ENCODE measurements around the gene APMAP. TPM values are rescaled to one million over a fixed set of nuclear protein-coding genes. Genes with fewer than 3 reads are reported as not detected.

Gene APMAP
- polyA plus RNA-seq, 1 donor: 46.8 TPM

DNA sequence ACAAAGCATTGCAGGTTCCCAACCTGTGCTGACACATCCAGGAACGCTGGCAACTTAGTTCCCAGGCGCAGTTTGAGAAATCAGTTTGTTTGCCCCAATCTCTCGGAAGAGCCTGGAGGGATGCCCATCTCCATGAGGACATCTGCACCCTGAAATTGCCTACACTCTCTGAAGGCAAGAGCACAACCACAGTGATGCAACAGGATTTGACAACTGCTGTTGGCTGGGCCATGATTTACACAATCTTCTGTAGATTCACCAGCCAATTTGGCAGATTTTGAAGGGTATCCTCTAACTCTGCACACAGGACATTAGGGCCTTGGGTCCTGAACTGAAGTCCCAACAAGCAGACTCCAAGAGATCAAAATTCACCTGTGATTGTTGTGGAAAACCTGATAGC, 3.4 kb downstream of the APMAP start:
- no peak for DNase-seq
- no peak overlapping the region for H3K4me3 ChIP-seq (ENCODE audit: low read length)

DNA sequence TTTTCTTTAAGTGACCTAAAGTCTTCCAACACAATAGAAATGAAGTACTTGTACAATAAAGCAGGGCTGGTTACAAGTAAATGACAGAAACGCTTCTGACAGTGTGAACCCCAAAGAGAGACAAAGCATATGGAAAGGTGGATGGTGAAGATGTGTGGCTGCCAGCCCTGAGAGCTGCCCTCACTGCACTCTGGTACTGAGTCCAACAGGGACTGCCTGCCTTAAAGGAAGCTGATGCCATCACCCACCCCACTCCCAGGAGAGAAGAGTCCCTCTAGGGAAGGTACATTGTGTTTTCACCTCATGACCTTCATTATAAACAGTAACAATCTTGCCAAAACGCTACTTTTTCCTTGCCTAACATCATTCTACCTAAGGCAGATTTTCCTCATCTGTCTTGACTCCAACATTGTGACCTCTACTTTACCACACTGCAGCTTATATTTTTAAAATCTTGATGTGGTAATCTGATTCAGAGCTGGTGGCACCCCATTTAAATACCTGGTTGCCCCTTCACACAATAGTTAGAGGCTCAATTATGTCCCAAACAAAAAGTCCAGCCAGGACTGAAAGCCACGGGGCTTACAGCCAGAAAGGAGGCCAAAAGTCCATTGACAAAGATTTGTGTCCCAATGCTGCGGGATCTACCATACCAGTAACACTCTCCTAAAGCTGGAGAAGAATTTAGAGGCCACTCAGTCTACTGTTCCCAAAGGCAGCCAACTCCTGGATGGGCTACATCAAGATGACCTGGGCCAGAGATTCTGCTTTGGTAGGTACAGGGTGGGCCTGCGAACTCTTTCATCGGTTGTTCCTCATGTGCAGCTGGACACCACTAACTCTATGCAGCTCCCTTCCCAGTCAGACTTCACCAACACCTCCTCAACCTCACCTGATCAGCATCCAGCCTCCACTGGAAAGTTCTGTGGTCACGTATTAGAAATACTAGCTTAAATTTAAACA, 4.4 kb downstream of the APMAP start:
- no peaks in the 10 kb centered on the region for H3K27me3 ChIP-seq (ENCODE audit: control insufficient read depth, insufficient read depth, low read length)
- H3K4me3 ChIP-seq (ENCODE audit: low read length): no peak overlapping the region
- 90% methylated on average over 2 of the region's 7 CpGs for WGBS (ENCODE audit: insufficient coverage, low lambda C conversion rate)
- no peaks in the 10 kb centered on the region for H3K9me3 ChIP-seq (ENCODE audit: control insufficient read depth, low read depth, low read length)
- no peak overlapping the region for H3K27ac ChIP-seq (ENCODE audit: low read length)
- peaks cover 7% of the 10 kb centered on the region for H3K36me3 ChIP-seq (ENCODE audit: control insufficient read depth, insufficient read depth, low read length)
- peaks cover 6% of the 10 kb centered on the region for H3K4me1 ChIP-seq (ENCODE audit: control insufficient read depth, insufficient read depth, low read length)
- no peak for DNase-seq

More for the DNA sequence above, 3.4 kb downstream of the APMAP start:
- no peak overlapping the region for H3K27ac ChIP-seq (ENCODE audit: low read length)
- H3K9me3 ChIP-seq (ENCODE audit: control insufficient read depth, low read depth, low read length): no peaks in the 10 kb centered on the region
- H3K36me3 ChIP-seq (ENCODE audit: control insufficient read depth, insufficient read depth, low read length): peaks cover 6% of the 10 kb centered on the region
- H3K4me1 ChIP-seq (ENCODE audit: control insufficient read depth, insufficient read depth, low read length): peaks cover 6% of the 10 kb centered on the region
- H3K27me3 ChIP-seq (ENCODE audit: control insufficient read depth, insufficient read depth, low read length): no peaks in the 10 kb centered on the region
- WGBS (ENCODE audit: insufficient coverage, low lambda C conversion rate): no CpG with 5 or more reads among the region's 3 CpGs

DNA sequence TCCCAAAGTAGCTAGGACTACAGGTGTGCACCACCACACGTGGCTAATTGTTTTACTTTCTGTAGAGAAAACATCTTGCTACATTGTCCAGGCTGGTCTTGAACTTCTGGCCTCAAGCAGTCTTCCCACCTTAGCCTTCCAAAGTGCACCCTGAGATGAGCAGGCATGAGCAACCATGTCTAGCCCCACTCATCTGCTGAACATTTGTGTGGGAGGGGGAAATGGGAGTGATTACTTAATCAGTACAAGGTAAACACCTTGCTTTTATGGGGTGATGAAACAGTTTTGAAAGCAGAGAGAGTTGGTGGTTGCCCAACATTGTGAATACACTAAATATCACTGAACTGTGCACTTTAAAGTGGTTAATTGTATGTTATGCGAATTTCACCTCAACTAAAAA, 5.3 kb downstream of the APMAP start:
- Histone ChIP-seq H3K36me3 (ENCODE audit: control insufficient read depth, insufficient read depth, low read length) (peaks cover 14% of the 10 kb centered on the region), H3K4me1 (ENCODE audit: control insufficient read depth, insufficient read depth, low read length) (peaks cover 6% of the 10 kb centered on the region), H3K4me3 (ENCODE audit: low read length) (no peak overlapping the region), H3K27ac (ENCODE audit: low read length) (no peak overlapping the region), H3K27me3 (ENCODE audit: control insufficient read depth, insufficient read depth, low read length) (no peaks in the 10 kb centered on the region), H3K9me3 (ENCODE audit: control insufficient read depth, low read depth, low read length) (no peaks in the 10 kb centered on the region)
- 83% methylated on average over 1 of the region's 2 CpGs for WGBS (ENCODE audit: insufficient coverage, low lambda C conversion rate)
- DNase-seq: no peak

DNA sequence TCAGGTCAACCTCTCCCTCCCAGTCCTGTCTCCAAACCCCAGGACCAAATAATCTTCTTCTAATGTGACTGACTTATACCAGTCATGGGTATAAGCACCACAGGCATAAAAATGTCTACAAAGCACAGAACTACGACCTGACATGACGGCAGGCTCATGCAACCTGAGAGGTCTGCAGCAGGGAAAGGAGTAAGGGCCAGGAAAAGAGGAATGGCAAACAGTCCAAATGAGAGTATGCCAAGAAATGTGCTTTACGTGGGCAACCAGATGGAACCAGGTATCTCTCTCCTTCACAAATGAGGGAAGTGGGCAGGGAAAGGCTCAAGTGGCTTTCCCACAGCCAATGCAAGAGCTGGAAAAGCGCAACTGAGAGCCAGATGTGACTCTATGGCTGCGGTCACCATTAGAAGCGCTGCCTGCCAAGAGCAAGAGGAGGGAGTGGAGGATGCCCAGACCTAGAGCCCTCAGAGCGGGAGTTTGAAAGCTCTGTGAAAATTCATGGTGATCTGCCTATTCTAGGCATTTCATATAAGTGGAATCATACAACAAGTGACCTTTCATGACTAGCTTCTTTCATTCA, 6.0 kb downstream of the APMAP start:
- Histone ChIP-seq H3K27ac (ENCODE audit: low read length) (no peak overlapping the region), H3K9me3 (ENCODE audit: control insufficient read depth, low read depth, low read length) (no peaks in the 10 kb centered on the region), H3K4me1 (ENCODE audit: control insufficient read depth, insufficient read depth, low read length) (peaks cover 6% of the 10 kb centered on the region), H3K27me3 (ENCODE audit: control insufficient read depth, insufficient read depth, low read length) (no peaks in the 10 kb centered on the region), H3K4me3 (ENCODE audit: low read length) (no peak overlapping the region), H3K36me3 (ENCODE audit: control insufficient read depth, insufficient read depth, low read length) (peaks cover 20% of the 10 kb centered on the region)
- DNase-seq: no peak
- 93% methylated on average over 2 of the region's 7 CpGs for WGBS (ENCODE audit: insufficient coverage, low lambda C conversion rate)

DNA sequence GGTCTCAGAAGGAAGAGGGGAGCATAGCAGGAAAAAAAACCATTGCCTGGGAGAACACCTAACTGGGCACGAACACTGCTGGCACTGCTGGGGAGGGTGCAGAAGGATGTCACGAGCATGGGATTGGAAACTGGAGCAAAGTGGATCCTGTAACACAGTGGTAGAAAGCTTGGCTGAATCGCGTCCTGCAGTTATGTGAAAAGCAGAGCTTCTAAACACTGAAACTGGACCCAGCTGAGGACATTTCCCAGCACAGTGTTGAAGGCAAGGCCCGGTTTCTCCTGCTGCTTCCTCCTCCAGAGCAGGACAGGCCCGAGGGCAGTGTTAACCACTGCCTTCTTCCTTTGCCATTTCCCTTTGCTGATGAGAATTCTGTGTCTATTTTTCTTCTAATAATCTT, 6.7 kb downstream of the APMAP start:
- no peaks in the 10 kb centered on the region for H3K27me3 ChIP-seq (ENCODE audit: control insufficient read depth, insufficient read depth, low read length)
- no peak overlapping the region for H3K27ac ChIP-seq (ENCODE audit: low read length)
- WGBS (ENCODE audit: insufficient coverage, low lambda C conversion rate): 80% methylated on average over 2 of the region's 6 CpGs

DNA sequence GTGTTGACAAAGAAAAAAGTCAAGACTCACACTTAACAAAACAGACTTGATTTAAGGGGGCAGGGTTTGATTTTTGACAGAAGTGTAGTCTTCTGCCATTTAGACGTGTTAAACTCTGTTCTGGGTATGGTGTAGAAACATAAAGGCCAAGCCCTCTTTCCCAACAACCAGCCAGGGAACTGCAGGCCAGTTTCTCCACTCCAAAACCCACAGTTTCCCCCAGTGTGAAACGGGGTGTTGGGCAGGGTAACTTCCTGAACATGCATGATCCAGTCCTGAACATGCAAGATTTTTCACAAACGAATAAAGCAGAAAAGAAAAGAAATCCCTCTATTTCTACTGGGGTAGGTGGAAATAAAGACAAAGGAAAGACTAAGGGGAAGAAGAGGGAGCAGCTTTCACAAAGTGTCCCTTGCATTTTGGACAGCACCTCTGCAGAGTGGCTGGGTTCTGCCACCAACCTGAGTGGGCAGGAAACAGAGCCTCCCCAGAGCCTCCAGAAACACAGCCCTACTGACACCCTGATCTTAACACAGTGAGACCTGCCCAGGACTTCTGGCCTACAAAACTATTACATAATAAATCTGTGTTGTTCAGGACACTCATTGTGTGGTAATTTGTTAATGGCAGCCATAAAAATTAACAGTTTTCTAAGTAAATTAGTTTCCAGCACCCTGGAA, 7.5 kb downstream of the APMAP start:
- no peak overlapping the region for H3K27ac ChIP-seq (ENCODE audit: low read length)
- H3K9me3 ChIP-seq (ENCODE audit: control insufficient read depth, low read depth, low read length): peaks cover 7% of the 10 kb centered on the region
- H3K4me1 ChIP-seq (ENCODE audit: control insufficient read depth, insufficient read depth, low read length): peaks cover 6% of the 10 kb centered on the region
- 100% methylated on average over 1 of the region's 3 CpGs for WGBS (ENCODE audit: insufficient coverage, low lambda C conversion rate)
- H3K4me3 ChIP-seq (ENCODE audit: low read length): no peak overlapping the region
- H3K36me3 ChIP-seq (ENCODE audit: control insufficient read depth, insufficient read depth, low read length): peaks cover 33% of the 10 kb centered on the region
- no peak for DNase-seq
- no peaks in the 10 kb centered on the region for H3K27me3 ChIP-seq (ENCODE audit: control insufficient read depth, insufficient read depth, low read length)

More for the DNA sequence above, 6.7 kb downstream of the APMAP start:
- Histone ChIP-seq H3K36me3 (ENCODE audit: control insufficient read depth, insufficient read depth, low read length) (peaks cover 26% of the 10 kb centered on the region), H3K9me3 (ENCODE audit: control insufficient read depth, low read depth, low read length) (peaks cover under 1% of the 10 kb centered on the region), H3K4me1 (ENCODE audit: control insufficient read depth, insufficient read depth, low read length) (peaks cover 6% of the 10 kb centered on the region), H3K4me3 (ENCODE audit: low read length) (no peak overlapping the region)
- DNase-seq: peak in 1 of 2 donors; percentile 32

DNA sequence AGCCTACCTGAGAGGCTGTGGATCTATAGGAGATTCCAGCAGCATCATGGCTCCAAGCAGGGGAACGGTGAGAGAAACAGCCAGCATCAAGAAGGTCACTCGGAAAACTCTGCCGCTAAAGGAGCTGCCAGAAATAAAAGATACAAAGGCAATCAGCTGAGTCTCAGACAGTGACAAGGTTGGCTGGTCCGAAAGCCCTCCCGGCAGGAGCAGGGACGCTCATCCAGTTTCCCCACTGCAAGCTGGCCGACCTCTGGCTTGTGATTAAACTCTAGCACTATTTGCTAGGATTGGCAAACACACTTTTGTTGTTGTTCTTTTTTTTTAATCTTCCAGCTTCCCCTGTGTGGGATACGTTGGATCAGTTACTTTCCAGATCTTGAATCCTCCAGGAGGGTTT, 8.7 kb downstream of the APMAP start:
- no peaks in the 10 kb centered on the region for H3K27me3 ChIP-seq (ENCODE audit: control insufficient read depth, insufficient read depth, low read length)
- no peak for DNase-seq
- H3K36me3 ChIP-seq (ENCODE audit: control insufficient read depth, insufficient read depth, low read length): peaks cover 39% of the 10 kb centered on the region
- no peak overlapping the region for H3K27ac ChIP-seq (ENCODE audit: low read length)
- no peak overlapping the region for H3K4me3 ChIP-seq (ENCODE audit: low read length)
- WGBS (ENCODE audit: insufficient coverage, low lambda C conversion rate): 75% methylated on average over 3 of the region's 8 CpGs
- H3K9me3 ChIP-seq (ENCODE audit: control insufficient read depth, low read depth, low read length): peaks cover 15% of the 10 kb centered on the region
- peaks cover 6% of the 10 kb centered on the region for H3K4me1 ChIP-seq (ENCODE audit: control insufficient read depth, insufficient read depth, low read length)

DNA sequence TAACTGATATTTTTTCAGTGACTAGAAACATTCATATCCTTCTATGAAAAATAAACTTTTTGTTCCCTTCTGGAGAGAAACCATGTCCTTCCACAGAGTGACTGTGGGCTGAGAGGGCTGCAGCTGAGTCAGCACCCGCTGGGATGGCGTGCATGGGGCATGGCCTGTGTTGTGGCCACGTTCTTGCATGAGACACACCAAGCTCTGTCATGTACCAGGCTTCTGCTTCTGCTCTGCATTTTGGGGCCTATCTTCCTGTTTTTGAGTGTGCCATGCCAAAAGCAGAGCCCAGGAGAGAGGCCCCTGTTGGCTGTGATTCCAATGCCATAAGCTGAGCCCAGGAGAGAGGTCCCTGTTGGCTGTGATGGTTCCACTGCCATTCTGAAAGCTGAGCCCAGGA, 10.8 kb downstream of the APMAP start:
- no peaks in the 10 kb centered on the region for H3K27me3 ChIP-seq (ENCODE audit: control insufficient read depth, insufficient read depth, low read length)
- no peak for DNase-seq
- H3K36me3 ChIP-seq (ENCODE audit: control insufficient read depth, insufficient read depth, low read length): peaks cover 50% of the 10 kb centered on the region
- no peak overlapping the region for H3K4me3 ChIP-seq (ENCODE audit: low read length)
- no CpG with 5 or more reads among the region's 3 CpGs for WGBS (ENCODE audit: insufficient coverage, low lambda C conversion rate)
- H3K4me1 ChIP-seq (ENCODE audit: control insufficient read depth, insufficient read depth, low read length): peaks cover 6% of the 10 kb centered on the region
- H3K9me3 ChIP-seq (ENCODE audit: control insufficient read depth, low read depth, low read length): peaks cover 15% of the 10 kb centered on the region
- no peak overlapping the region for H3K27ac ChIP-seq (ENCODE audit: low read length)

DNA sequence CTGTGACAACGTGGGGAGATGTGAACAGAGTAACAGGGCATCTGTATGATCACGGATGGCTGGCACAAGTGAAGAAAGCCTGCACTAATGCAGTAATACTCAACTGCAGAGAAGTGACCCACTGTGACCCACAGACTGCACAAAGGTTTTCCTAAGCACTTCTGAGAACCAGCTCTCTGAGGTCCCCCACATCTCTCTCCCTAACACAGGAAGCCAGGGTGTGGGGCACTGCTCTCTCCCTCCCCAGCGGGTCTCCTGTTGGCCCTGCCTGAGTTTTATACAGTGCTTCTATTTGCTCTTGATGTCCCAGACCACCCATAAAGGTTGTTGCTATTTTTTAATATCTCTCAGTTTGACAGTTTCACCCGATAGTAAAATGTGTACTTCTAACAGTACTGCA, 11.3 kb downstream of the APMAP start:
- H3K36me3 ChIP-seq (ENCODE audit: control insufficient read depth, insufficient read depth, low read length): peaks cover 55% of the 10 kb centered on the region
- peaks cover 15% of the 10 kb centered on the region for H3K9me3 ChIP-seq (ENCODE audit: control insufficient read depth, low read depth, low read length)
- H3K4me3 ChIP-seq (ENCODE audit: low read length): no peak overlapping the region
- no peaks in the 10 kb centered on the region for H3K27me3 ChIP-seq (ENCODE audit: control insufficient read depth, insufficient read depth, low read length)
- DNase-seq: no peak
- H3K4me1 ChIP-seq (ENCODE audit: control insufficient read depth, insufficient read depth, low read length): peaks cover 6% of the 10 kb centered on the region
- no peak overlapping the region for H3K27ac ChIP-seq (ENCODE audit: low read length)
- 71% methylated on average over 1 of the region's 4 CpGs for WGBS (ENCODE audit: insufficient coverage, low lambda C conversion rate)

DNA sequence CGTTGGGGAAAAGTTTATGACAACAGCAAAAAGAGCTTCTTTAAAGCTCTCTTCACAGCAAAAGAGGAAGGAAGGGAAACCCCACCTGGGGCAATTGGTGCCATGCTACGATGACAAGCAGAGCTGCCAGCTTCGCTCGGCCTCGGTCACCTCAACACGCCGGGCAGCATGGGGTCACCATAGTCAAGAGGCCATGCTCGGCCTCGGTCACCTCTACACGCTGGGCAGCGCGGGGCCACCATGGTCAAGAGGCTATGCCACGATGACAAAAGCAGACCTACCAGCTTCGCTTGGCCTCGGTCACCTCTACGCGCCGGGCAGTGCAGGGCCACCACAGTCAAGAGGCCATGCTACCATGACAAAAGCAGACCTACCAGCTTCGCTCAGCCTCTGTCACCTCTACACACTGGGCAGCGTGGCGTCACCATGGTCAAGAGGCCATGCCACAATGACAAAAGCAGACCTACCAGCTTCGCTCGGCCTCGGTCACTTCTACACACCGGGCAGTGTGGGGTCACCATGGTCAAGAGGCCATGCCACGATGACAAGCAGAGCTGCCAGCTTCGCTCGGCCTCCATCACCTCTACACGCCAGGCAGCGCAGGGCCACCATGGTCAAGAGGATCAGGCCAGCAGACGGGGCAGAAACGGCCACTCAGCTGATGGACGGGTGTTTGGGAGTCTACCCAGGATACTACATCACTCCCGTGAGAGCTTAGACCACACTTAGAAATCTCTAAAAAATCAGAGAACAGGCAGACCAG, 12.1 kb downstream of the APMAP start:
- Histone ChIP-seq H3K27me3 (ENCODE audit: control insufficient read depth, insufficient read depth, low read length) (no peaks in the 10 kb centered on the region), H3K4me1 (ENCODE audit: control insufficient read depth, insufficient read depth, low read length) (peaks cover 6% of the 10 kb centered on the region), H3K36me3 (ENCODE audit: control insufficient read depth, insufficient read depth, low read length) (peaks cover 55% of the 10 kb centered on the region), H3K9me3 (ENCODE audit: control insufficient read depth, low read depth, low read length) (peaks cover 15% of the 10 kb centered on the region), H3K27ac (ENCODE audit: low read length) (no peak overlapping the region), H3K4me3 (ENCODE audit: low read length) (no peak overlapping the region)
- DNase-seq: no peak
- no CpG with 5 or more reads among the region's 34 CpGs for WGBS (ENCODE audit: insufficient coverage, low lambda C conversion rate)

Measured in large intestine (tissue), 3 donors.